HG02610 (cell line): ENCODE measurements around the gene H6PD.

ENCODE experiments used
- ATAC-seq: cut with Tn5 transposase; IDR thresholded peaks from one replicate; pipeline ENCODE4 v1.9.1; 2021; ENCODE audit warnings: mild to moderate bottlenecking, moderate library complexity; ENCODE audit not compliant: unreplicated experiment

H6PD gene

DNA sequence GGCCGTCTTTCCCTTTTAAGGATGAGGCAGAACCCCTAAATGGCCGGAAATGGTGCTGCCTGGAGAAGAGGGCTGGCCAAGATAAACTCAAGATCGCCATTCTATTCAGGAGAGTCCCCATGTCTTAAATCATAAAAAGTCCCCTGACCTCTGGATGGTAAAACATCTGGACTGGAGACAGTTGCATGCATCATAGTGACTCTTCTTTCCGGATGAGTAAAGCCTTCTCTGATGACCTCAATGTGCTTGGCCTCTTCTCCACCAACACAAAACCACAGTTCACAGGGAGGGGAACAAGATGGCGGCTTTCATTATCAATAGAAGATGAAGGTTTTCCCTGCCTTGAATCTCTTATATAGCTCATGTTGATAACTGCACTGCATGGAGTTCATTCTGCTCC lies 27.5 kb upstream of the H6PD start:
- ATAC-seq, result no peak

DNA sequence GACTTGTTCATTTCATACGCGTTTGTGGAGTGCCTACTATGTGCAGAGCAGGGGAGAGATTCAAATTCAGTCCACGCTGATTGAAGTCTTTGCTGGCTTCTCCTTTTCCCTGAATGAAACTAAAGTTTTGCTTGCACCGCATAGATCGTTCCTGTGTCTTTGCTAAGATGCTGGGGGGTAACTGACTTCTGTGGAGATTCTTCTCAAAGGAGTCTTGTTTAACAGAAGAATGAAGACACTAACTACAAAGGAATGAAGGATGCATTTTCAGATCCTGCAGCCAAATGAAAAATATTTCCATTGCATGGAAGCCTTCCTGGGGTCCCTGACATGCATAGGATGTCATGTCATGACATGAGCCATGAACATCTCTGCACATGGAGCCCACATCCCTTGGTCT lies 26.9 kb upstream of the H6PD start:
- ATAC-seq, result no peak

DNA sequence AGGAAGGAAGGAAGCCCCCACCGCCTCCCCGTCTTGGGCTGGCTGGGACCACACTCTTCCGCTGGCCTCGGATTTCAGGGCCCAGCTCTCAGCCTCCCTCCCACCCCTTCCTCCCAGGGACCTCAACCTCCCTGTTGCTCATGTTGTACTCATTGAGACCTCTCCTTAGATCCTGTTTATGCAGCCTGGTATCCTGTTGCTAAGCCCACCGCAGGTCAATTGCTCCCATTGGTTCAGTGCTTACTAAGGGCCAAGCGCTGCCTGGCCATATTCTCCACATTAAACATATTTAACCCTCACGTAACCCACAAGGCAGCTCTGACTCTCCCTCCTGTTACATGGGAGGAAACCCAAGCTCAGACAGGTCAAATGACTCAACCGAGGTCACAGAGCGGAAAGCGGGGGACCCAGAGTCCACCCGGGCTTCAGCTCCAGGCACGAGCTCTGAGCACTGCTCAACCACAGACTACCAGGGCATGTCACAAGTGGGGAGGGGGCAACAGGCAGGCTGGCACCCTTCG lies 23.2 kb upstream of the H6PD start:
- no peak for ATAC-seq

DNA sequence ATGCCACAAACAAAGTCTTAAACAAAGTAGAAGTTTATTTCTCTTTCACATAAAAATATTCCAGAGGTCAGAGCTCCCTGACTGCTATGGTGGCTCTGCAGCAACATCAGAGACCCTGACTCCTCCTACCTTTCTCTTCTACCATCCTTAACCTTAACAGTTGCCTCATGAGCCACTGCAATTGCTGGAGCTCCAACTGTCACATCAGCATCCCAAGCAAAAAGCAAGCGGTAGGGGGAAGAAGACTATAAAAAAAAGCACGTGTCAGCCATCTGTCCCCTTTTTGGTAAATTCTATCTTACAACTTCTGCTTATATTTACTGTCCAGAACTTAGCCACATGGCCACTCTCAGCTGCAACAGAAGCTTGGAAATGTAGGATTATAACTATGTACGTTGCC lies 21.8 kb upstream of the H6PD start:
- no peak for ATAC-seq

DNA sequence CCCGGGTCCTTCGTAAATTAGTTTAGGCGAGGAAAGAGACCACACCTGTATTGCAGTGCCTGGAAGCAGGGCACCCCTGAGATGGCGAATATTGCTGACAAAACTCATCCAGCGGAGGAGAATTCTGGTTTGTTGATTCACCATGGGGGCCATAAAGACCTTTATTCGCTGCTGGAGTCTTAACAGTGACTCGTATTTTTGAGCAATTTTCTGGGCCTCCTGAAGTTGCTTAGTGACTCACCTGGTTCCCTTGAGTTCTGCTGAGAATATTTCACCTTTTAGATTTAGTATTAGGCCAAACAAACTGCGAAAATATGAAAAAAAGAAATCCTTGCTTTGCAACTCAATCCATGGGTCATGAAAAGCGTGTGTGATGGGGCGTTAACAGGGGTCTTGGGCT lies 20.6 kb upstream of the H6PD start:
- ATAC-seq, result no peak

GRCh38 chr1:9218917-9219316 lies 15.7 kb upstream of the H6PD start:
- ATAC-seq, result no peak

DNA sequence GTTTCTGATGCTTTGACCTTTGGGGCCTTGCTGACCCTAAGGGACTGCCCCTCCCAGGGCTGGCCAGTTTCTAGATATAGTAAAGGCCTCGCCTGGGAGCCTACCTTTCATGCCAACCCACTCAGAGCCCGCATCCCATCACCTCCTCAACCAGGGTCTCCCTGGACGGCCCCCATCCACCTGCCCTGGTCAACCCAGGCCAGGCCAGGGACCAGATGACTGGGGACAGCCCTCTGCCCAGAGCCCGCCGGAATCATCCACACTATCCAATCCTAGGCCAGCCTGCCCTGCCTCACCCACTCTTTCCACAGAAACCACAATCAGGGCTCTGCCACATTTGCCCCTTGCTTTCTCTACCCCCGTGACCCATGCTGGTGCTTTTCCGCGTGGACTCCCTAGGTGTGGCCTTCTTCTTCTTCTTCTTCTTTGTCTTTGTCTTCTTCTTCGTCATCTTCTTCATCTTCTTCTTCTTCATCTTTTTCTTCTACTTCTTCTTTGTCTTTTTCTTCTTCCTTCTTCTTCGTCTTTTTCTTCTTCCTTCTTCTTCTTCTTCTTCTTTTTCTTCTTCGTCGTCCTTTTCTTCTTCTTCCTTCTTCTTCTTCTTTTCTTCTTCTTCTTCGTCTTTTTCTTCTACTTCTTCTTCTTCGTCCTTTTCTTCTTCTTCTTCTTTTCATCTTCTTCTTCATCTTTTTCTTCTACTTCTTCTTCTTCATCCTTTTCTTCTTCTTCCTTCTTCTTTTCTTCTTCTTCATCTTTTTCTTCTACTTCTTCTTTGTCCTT lies 11.5 kb upstream of the H6PD start:
- ATAC-seq, result no peak

- ATAC-seq, result no peak
Observed at GRCh38 chr1:9224664-9225410, 9.7 kb upstream of the H6PD start.

- ATAC-seq, result no peak
Observed at GRCh38 chr1:9225411-9225785, 9.2 kb upstream of the H6PD start.

DNA sequence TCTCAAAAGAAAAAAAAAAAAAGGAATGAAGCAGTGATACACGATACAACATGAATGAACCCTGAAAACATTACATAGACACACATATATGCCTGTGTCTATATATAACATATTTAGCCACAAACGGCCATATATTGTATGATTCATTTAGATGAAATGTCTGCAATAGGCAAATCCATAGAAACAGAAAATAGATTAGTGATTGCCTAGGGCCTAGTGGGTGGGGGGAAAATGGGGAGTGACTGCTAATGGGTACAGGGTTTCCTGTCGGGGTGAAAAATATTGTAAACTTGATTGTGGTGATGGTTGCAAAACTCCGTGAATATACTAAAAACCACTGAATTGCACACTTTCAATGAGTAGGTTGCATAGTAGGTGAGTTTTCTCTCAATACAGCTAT lies 6.0 kb upstream of the H6PD start:
- no peak for ATAC-seq

DNA sequence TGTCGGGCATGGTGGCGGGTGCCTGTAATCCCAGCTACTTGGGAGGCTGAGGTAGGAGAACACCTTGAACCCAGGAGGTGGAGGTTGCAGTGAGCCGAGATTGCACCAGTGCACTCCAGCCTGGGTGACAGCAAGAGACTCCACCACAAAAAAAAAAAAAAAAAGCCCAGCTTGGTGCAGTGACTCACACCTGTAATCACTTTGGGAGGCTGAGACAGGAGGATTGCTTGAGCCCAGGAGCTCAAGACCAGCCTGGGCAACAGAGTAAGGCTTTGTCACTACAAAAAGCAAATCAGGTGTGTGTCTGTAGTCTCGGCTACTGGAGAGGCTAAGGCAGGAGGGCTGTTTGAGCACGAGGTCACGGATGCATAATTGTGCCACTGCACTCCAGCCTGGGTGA lies 5.0 kb upstream of the H6PD start:
- no peak for ATAC-seq

DNA sequence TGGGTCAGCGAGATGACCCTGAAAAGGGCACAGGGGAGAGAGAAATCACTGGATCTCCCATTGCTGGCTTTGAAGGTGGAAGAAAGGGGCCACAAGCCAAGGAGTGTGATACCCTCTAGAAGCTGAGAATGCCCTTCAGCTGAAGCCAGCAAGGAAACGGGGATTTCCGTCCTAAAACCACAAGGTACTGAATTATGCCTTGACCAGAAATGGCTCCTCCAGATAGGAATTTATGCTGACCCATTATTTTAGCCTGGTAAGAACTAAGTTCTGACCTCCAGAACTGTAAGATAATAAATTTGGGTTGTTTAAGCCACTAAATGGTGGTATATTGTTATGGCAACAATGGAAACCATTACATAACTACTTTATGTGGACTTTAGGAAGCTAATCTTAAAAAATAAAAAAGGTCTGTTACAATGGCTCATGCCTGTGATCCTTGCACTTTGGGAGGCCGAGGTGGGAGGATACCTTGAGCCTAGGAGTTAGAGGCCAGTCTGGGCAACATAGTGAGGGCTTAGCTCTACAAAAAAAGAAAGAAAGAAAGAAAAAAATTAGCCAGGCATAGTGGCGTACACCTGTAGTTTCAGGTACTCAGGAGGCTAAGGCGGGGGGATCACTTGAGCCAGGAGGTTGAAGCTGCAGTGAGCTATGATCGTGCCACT lies 3.6 kb upstream of the H6PD start:
- no peak for ATAC-seq

- no peak for ATAC-seq
Observed at GRCh38 chr1:9231648-9232332, 2.8 kb upstream of the H6PD start.

DNA sequence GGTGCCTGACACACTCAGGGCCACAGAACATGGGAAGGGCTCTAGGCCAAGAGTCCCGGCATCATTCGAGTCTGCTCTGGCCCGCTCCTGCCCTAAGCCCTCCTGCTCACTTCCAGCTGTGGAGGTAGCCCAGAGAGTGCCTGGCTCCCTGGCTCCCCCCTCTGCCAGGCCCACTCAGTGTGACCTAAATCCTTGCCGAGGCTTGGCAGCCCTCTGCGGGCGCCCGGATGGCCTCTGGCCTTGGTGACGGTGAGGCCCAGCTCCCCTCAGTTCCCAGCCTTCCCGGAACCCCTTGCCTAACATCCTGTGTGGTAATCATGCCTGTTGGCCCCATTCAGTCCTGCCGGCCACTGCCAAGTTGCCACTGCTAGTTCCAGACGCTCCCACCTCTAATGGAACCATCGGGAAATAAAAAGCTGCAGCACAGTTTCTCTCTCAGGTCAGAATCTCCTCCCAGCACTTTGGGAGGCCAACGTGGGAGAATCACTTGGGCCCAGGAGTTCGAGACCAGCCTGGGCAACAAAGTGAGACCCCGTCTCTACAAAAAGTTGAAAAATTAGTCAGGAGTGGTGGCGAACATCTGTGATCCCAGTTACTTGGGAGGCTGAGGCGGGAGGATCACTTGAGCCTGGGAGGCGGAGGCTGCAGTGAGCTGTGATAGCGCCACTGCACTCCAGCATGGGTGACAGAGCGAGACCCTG lies 1.2 kb upstream of the H6PD start:
- ATAC-seq, result no peak

GRCh38 chr1:9233942-9234222 lies 692 bp upstream of the H6PD start:
- ATAC-seq, result no peak

DNA sequence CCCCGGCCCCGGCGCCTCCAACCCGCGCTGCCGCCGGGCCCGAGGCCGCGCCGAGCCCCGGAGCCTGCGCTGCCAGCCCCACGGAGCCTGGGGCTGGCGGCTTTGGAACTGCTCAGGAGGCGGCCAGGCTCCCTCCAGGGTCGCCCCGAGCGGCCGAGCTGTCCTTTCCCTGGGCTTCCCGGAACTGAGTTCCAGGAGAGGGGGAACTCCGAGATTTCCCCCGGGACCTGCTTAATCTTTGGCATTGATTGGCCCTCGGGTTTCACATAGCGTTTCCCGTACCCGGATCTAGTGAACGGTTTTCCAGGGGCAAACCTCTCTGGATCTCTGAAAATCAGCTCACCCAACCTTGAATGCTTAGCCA lies 504 bp downstream of the H6PD start:
- peak; percentile 30 for ATAC-seq

DNA sequence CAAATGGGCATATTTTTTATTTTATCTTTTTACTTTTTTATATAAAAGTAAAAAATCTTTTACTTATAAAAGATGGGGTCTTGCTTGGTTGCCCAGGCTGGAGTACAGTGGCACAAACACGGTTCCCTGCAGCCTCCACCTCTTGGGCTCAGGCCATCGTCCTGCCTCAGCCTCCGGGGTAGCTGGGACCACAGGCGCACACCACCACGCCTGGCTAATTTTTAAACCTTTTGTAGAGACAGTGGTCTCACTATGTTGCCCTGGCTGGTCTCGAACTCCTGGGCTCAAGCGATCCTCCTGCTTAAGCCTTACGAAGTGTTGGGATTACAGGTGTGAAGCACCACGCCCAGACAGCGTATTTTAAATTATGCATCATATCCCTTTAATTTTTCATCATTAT lies 986 bp downstream of the H6PD start:
- no peak for ATAC-seq

DNA sequence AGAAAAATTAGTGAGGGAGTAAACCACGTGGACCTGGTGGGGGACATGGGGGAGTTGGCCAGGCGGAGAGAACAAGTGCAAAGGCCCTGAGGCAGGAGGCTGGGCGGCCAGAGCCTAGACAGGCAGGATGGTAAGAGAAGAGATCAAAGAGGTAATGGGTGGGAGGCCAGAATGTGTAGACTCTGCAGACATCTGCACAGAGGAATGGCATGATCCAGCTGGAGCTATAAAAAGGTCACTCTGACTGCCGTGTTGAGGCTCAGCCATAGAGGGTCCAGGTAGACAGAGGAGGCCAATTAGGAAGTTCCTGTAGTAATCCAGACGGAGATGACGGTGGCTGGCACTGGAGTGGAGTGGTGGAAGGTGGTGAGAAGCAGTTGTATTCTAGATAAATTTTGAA lies 3.6 kb downstream of the H6PD start:
- no peak for ATAC-seq

DNA sequence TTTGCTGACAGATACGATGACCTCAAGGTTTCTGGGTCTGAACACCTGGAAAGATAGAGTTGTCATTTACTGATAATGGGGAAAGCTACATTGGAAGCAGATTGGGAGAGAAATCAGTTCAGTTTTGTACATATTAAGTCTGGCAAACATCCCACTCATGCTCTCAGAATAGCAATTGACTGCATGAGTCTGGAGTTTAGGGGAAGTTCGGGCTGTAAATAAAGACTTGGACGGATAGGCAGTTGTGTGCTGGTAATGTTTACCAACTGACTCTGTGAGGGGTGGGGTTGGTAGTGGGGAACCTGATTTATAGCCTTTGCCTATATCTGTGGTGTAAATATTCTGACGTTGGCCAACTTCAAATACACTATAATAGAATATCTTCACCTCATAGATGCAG lies 4.0 kb downstream of the H6PD start:
- ATAC-seq, result no peak

DNA sequence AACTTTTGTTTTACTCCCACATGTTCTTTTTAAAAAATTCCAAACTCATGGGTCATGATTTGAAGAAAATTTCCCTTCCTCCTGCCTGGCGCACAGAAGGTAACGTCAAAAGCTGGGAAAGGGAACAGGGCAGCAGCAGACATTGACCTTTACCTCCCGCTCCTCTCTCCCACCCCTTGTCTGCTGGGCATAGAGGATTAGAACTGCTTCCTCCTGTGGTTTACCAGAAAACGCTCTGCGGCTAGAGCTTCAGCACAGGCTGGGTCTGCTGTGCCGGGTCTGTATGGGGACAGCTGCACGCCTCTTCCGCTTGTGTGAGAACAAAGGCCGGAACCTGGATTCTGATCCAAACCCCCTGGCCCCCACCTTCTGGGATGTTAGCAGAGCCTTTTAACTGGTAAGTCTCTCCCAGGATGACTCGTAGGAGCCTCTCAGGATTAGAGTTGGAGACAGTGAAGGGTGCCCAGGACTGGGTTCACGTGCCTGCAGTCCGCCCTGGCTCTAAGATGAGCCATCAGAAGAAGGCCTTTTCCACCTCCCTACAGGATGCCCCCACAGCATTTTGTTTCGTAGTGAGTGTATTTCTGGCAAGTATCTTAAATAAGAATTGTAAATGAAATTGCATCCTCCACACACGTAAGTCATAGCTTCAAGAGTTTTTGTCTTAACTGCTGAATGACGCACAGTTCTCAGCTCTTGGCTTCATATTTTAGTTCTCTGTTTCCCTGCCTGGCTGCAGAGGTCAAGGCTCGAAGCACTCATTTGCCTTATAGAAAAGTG lies 5.2 kb downstream of the H6PD start:
- peak; percentile 53 for ATAC-seq
